ENCODE data around the gene TDRD12.
"Not testable (repeated sequence)": the region's sequence is repeated elsewhere in the genome, so short reads cannot be mapped to it uniquely, and the experiment has no call there.

The TDRD12 gene

DNA sequence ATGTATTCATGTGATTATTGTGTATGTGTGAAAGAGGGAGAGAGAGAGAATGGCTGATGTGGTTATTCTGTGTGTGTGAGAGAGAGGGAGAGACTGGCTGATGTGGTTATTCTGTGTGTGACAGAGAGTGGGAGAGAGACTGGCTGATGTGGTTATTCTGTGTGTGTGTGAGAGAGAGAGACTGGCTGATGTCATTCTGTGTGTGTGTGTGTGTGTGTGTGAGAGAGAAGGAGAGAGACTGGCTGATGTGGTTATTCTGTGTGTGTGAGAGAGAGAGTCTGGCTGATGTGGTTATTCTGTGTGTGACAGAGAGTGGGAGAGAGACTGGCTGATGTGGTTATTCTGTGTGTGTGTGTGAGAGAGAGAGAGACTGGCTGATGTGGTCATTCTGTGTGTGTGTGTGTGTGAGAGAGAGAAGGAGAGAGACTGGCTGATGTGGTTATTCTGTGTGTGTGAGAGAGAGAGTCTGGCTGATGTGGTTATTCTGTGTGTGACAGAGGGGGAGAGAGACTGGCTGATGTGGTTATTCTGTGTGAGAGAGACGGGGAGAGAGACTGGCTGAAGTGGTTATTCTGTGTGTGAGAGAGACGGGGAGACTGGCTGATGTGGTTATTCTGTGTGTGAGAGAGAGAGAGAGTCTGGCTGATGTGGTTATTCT, 26.2 kb downstream of the TDRD12 start:
- not testable (repeated sequence) for DNase-seq (ENCODE audit: low read depth in 3 of 3)

DNA sequence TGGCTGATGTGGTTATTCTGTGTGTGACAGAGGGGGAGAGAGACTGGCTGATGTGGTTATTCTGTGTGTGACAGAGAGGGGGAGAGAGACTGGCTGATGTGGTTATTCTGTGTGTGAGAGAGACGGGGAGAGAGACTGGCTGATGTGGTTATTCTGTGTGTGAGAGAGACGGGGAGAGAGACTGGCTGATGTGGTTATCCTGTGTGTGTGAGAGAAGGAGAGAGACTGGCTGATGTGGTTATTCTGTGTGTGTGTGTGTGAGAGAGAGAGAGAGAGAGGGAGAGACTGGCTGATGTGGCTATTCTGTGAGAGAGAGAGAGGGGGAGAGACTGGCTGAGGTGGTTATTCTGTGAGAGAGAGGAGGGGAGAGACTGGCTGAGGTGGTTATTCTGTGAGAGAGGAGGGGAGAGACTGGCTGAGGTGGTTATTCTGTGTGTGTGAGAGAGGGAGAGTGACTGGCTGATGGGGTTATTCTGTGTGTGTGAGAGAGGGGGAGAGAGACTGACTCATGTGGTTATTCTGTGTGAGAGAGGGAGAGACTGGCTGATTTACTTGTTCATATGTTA, 27.1 kb downstream of the TDRD12 start:
- DNase-seq (ENCODE audit: low read depth in 3 of 3), result not testable (repeated sequence)

DNA sequence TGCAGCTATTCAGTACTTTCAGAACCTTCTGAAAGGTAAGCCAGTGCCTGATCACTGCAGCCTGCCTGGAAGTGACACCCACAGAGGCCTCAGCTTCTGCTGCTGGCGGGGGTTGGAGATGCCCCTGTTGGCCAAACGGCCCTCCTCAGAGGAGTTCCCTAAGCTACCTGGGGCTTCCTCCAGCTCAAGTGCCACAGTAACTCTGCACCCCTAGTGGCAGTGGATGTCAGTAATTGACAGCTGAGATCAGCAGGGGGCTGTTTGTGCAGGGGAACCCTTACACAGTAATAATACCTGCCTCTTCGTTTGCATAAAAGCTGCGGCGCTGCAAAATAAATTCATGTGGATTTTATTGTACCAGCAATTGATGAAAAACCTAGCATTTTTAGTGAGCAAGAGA, 28.9 kb downstream of the TDRD12 start:
- DNase-seq (ENCODE audit: low read depth in 3 of 3), result no peak

DNA sequence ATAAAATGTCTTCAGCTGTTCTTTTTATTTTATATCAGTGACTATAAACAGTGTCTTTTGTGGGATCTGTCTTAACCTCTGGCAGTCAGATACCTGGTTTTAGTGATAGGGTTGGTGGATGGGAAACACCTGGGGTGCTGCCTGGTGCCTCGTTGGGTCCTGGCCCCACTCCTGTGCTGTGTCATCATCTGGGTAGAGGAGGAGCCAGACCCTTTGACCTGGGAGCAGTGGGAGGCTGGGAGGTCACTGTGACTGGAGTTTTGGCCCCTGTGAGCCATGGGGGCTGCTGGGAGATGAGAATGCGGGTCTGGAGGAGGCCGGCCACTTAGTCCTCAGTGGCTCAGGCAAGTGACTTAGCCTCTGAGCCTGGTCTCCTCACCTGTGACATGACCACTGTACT, 29.4 kb downstream of the TDRD12 start:
- no peak for DNase-seq (ENCODE audit: low read depth in 3 of 3)

DNA sequence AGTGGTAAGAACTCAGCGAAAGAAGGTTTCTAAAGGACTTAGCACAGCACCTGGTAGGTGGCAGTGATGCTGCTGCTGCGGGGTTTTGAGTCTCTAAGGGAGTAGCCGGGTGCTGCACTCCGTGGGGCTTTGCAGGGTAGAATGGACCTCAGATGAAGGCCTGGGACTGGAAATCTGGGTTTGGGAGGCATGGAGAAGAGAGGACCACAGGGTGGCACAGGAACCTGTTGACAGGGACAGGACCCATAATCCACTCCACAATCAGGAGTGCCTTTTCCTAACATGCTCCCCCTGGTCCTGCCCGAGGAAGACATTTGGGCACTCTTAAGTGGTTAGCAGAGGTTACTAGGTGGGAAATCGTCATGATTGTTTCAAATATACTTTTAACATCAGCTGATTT, 29.8 kb downstream of the TDRD12 start:
- DNase-seq (ENCODE audit: low read depth in 3 of 3), result no peak

DNA sequence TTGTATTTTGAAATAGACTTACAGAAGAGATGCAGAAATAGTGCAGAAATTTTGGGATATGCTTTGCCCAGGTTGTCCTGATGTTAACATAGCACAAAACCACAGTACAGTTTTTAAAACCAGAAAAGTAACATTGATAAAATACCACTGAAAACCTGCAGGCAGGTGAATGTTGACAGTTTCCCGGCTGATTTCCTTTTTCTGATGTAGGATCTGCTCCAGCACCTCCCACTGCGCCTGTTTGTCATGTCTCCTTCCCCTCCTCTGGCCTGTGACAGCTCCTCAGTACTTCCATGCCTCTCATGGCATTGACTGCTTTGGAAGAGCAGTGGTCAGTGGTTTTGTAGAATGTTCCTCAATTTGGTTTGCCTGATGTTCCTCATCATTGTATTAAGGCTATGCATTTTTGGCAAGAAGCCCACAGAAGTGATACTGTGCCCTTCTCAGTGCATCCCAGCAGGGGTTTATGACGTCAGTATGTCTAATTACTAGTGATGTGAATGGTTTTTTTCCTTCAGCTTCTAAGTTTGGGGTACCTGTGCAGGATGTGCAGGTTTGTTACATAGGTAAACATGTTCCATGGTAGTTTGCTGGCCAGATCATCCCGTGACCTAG, 31.0 kb downstream of the TDRD12 start:
- no peak for DNase-seq (ENCODE audit: low read depth in 3 of 3)

DNA sequence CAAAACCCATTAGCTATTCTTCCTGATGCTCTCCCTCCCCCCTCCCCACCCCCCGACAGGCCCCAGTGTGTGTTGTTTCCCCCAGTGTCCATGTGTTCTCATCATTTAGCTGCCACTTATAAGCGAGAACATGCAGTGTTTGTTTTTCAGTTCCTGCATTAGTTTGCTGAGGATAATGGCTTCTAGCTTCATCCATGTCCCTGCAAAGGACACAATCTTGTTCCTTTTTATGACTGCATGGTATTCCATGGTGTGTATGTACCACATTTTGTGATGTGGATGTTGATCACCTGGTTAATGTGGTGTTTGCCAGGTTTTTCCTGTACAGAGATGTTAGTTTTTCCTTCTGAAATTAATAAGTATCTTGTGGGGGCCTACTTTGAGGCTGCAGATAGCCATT, 31.5 kb downstream of the TDRD12 start:
- no peak for DNase-seq (ENCODE audit: low read depth in 3 of 3)

DNA sequence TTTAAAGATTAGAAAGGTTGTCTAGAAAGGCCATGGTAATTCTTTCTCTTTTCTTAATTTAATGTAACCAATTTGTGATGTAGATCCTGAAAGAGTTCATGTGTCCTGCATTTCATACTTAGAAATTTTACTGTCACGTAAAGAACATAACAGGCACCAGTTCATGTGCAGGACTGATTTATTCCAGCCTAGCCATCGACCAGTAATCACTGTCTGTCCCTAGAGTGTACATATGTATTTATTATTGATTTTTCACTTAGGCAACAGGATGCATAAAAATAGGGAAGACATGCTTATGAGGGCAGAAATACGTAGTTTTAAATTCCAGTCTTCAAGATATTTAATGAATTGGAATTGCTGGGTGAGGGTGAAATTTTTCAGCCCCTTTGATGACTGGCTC, 37.6 kb downstream of the TDRD12 start:
- DNase-seq (ENCODE audit: low read depth in 3 of 3), result no peak

DNA sequence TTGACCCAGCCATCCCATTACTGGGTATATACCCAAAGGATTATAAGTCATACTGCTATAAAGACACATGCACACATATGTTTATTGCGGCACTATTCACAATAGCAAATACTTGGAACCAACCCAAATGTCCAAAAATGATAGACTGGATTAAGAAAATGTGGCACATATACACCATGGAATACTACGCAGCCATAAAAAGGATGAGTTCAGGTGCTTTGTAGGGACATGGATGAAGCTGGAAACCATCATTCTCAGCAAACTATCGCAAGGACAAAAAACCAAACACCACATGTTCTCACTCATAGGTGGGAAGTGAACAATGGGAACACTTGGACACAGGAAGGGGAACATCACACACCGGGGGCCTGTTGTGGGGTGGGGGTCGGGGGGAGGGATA, 45.8 kb downstream of the TDRD12 start:
- DNase-seq (ENCODE audit: low read depth in 3 of 3), result not testable (repeated sequence)

DNA sequence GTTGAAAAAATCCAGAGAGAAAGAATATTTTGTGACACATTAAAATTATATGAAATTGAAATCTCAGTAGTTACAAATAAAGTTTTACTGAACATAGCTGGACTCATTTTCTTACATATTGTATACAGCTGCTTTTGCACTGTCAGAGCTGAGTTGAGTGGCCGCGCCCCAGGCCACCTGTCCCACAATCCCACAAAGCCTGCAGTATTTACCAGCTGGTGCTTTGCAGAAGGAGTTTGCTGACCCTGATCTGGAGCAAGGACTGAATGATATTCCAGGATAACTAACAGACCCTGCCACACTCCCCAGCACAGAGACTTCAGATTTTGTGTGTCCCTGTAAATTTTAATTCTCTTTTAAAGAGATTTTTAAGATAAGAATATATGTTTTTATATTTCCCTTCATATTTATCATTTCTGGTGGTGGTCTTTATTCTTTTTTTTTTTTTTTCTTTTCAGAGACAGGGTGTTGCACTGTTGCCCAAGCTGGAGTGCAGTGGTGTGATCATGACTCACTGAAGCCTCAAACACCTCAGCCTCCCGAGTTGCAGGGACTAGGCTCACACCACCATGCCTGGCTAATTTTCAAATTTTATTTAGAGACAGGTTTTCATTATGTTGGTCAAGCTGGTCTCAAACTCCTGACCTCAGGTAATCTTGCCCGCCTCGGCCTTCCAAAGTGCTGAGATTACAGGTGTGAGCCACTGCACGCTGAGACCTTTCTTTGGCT, 48.5 kb downstream of the TDRD12 start:
- DNase-seq (ENCODE audit: low read depth in 3 of 3), result no peak

DNA sequence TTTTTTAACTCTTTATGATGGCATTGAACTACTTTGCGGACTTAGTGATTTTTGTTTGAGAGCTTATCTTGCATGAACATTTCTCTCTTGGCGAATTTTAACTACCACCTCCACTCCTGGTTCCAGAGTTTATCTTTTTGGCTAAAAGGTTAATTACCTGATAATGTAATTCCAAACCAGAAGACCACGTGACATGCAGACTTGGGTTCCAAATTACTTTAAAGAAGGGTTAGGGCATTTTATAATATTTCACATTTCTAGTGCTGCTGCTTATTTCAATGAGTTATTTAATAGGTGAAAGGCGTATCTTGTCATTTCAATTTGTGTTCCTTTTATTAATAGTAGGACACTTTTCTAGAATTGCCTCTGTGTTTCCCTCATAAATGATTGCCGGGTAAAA, 52.0 kb downstream of the TDRD12 start:
- no peak for DNase-seq (ENCODE audit: low read depth in 3 of 3)

DNA sequence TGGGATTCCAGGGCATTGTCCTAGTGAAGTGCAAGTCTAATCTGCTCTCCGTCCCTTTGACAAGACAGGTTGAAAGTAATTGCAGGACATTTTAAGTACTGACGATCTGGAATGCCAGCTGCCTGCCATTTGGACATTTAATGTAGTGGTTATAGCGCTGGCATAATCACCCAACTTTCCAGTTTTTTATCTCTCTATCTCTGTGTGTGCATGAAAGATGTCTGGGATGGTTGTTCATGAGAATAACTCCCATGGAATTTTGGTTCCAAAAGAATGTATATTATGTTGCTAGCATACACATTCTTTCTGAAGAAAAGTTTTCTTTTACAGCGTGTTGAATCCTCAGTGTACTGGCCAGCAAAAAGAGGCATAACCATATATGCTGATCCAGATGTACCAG, 53.6 kb downstream of the TDRD12 start:
- DNase-seq (ENCODE audit: low read depth in 3 of 3), result no peak

DNA sequence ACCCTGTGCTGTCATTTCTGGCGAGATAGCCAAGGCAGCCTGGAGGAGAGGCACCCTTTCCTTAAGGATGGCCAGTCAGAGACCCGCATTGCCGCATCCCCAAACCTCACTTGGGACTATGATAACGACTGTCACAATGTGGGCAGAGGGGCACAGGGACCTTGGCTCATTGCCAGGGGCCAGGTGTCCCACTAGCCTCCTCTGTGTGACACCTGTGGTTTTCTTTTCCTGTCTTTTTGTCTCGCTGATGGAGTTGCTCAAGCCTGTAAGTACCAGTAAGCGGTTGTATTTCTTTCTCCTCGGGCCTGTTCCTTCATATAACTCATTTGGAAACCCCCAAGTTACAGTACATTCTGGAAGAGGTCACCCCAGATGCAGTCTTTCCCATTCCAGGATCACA, 59.5 kb downstream of the TDRD12 start:
- no peak for DNase-seq (ENCODE audit: low read depth in 3 of 3)

DNA sequence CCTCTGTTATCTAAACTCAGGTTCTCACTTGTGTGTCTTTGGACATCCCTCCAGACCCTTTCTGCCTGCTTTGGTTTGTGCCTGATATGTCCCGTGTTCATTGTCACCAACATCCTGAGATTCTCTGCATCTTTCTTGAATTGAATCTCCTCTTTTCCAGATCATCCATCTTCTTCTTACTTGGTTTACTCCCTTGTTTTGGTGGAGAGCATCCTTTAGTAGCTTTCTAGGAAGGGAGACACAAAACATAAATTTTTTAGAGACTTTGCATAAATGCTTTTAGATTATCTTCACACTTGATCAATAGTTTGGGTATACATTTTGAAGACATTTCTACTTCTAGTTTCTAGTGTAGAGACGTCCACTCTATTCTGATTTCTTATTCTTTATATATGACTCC, 61.7 kb downstream of the TDRD12 start:
- DNase-seq (ENCODE audit: low read depth in 3 of 3), result no peak

DNA sequence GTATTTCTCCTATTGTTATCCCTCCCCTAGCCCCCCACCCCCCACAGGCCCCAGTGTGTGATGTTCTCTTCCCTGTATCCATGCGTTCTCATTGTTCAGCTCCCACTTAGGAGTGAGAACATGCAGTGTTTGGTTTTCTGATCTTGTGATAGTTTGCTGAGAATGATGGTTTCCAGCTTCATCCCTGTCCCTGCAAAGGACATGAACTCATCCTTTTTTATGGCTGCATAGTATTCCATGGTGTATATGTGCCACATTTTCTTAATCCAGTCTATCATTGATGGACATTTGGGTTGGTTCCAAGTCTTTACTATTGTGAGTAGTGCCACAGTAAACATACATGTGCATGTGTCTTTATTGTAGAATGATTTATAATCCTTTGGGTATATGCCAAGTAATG, 62.5 kb downstream of the TDRD12 start:
- not testable (repeated sequence) for DNase-seq (ENCODE audit: low read depth in 3 of 3)

DNA sequence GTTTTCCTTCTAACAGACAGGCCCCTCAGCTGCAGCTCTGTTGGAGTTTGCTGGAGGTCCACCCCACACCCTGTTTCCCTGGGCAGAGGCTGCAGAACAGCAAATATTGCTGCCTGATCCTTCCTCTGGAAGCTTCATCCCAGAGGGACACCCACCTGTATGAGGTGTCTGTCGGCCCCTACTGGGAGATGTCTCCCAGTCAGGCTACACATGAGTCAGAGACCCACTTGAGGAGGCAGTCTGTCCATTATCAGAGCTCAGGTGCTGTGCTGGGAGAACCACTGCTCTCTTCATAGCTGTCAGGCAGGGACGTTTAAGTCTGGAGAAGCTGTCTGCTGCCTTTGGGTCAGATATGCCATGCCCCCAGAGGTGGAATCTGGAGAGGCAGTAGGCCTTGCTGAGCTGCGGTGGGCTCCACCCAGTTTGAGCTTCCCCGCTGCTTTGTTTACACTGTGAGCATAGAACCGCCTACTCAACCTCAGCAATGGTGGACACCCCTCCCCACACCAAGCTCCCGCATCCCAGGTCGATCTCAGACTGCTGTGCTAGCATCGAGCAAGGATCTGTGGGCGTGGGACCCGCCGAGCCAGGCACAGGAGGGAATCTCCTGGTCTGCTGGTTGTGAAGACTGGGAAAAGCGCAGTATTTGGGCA, 67.7 kb downstream of the TDRD12 start:
- DNase-seq (ENCODE audit: low read depth in 3 of 3), result not testable (repeated sequence)

DNA sequence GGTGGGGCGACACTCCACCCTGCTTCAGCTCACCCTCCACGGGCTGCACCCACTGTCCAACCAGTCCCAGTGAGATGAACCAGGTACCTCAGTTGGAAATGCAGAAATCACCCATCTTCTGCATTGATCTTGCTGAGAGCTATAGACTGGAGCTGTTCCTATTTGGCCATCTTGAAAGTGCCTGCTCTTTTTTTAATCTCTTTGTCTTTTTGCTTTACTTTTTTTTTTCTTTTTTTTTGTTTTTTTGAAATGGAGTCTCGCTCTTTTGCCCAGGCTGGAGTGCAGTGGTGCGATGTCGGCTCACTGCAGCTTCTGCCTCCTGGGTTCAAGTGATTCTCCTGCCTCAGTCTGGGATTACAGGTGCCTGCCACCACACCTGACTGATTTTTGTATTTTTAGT, 68.3 kb downstream of the TDRD12 start:
- DNase-seq (ENCODE audit: low read depth in 3 of 3), result not testable (repeated sequence)

DNA sequence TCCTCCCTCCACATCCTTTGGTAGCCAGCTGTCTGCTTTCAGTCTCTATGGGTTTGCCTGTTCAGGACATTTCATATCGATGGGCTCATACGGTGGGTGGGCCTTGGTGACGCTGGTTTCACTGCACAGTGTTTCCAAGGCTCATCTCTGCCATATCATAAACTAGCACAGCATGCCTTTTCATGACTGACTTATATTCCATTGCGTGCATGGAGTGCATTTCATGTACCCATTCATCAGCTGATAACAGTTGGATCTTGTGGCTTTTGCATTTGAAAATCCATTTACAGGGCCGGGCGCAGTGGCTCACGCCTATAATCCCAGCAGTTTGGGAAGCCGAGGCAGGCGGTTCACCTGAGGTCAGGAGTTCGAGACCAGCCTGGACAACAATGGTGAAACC, 69.9 kb downstream of the TDRD12 start:
- no peak for DNase-seq (ENCODE audit: low read depth in 3 of 3)

DNA sequence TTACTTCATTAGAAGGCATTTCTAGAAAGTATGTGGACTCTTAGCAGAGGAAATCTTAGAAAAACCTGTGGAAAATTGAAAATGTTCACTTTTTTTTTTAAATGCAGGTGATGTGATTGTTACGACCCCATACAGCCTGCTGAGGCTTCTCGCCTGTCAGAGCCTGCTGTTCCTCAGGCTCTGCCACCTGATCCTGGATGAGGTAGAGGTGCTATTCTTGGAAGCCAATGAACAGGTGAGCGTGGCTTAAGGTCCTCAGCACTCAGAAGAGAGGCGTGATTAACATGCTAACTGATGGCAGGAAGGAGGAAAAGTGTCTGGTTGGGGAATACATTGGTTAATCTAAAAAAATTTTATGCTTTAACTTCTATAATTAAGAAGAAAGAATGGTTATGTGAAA, 78.6 kb downstream of the TDRD12 start:
- DNase-seq (ENCODE audit: low read depth in 3 of 3), result no peak

DNA sequence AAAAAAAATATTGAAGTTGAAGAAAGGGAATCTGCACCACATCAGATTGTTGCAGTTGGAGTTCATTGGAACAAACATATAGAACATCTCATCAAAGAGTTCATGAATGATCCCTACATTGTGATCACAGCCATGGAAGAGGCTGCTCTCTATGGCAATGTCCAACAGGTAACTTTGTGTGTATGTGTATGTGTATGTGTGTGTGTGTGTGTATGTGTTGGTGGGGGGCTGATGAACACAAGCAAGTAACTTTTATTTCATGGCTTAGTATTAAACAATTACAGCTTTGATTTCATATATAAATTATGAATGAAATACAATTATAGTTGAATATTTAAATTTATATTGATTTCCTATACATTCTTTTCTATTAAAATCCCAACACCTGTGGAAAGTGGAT, 80.6 kb downstream of the TDRD12 start:
- no peak for DNase-seq (ENCODE audit: low read depth in 3 of 3)

DNA sequence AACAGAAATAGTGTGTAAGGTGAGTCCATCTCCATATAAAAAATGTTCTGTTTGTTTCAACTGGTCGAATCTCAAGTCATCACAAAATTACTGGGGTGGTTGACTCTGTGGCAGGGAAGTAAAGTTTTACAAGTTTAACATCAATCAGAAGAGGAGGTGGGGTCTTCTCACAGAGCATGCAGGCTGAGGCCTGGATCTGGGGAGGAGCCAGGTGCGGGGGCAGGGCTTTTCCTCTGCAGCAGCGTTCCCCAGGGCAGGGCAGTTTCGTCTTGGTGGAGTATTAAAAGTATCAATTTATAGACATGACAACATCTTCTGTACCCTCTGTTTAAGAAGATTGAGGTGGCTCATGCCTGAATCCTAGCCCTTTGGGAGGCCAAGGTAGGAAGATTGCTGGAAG, 81.2 kb downstream of the TDRD12 start:
- no peak for DNase-seq (ENCODE audit: low read depth in 3 of 3)

DNA sequence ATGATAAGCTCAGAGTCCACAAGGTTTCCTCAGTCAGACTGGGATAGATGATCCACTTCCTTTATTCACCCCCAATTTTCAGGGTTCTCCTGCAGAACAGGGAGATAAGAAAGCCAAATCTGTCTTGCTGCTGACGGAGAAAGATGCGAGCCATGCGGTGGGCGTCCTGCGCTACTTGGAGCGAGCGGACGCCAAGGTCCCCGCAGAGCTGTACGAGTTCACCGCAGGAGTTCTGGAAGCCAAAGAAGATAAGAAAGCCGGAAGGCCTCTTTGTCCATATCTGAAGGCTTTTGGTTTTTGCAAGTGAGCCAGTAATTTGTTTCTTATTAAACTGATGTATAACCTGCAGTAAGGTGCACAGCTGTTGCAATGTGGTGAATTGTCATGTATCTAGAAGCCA, 83.3 kb downstream of the TDRD12 start:
- no peak for DNase-seq (ENCODE audit: low read depth in 3 of 3)
